GM20000 (cell line): ENCODE measurements around the gene MYO3B.

Source experiments
- DNase-seq: peaks from one replicate; pipeline ENCODE4 v3.0.0; 2012; ENCODE audit warnings: low spot score
- CTCF ChIP-seq: IDR thresholded peaks from 2 replicates; pipeline ENCODE4 v1.5.1; 2012; ENCODE audit warnings: mild to moderate bottlenecking, control low read depth; ENCODE audit errors: extremely low read depth, missing control alignments

MYO3B gene

DNA sequence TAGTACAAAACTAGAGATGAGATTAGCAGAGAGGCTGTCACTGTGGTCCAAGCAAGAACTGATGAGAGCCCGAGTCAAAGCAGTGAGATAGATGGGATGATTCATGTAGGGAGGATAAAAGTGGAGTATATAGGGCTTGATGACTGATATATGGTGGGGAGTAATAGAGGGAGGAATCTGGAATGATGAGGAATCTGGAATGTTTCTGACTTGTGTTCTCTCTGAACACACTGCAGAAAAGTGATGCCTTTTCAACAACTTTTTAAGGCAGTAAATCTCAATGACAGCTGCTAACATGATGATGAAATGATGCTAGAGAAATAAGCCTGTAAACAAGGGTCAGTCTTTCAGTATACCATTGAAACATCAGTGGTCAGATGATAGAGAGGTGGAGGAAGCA lies 393.7 kb downstream of the MYO3B start:
- DNase-seq, result no peak
- no peak for TF ChIP-seq CTCF

GRCh38 chr2:170573671-170574070 lies 395.7 kb downstream of the MYO3B start:
- no peak for TF ChIP-seq CTCF
- no peak for DNase-seq

GRCh38 chr2:170576296-170576695 lies 398.3 kb downstream of the MYO3B start:
- no peak for TF ChIP-seq CTCF
- no peak for DNase-seq

- DNase-seq, result no peak
- TF ChIP-seq CTCF, result no peak
Observed at GRCh38 chr2:170577356-170577755, 399.4 kb downstream of the MYO3B start.

- TF ChIP-seq CTCF, result no peak
- no peak for DNase-seq
Observed at GRCh38 chr2:170578606-170579005, 400.7 kb downstream of the MYO3B start.

- TF ChIP-seq CTCF, result no peak
- DNase-seq, result no peak
Observed at GRCh38 chr2:170579511-170579910, 401.6 kb downstream of the MYO3B start.

- TF ChIP-seq CTCF, result no peak
- DNase-seq, result no peak
Observed at GRCh38 chr2:170582313-170582712, 404.4 kb downstream of the MYO3B start.
